IMR-90 (cell line): Measurements from ENCODE around the gene COG2. TPM values are rescaled to one million over a fixed set of nuclear protein-coding genes. Genes with fewer than 3 reads are reported as not detected.
"Not testable (repeated sequence)": the region's sequence is repeated elsewhere in the genome, so short reads cannot be mapped to it uniquely, and the experiment has no call there.

Experiments used
- ATAC-seq: fragments of 200-7000 bp; cut with Tn5 transposase; 2 replicates; pipeline ENCODE4 v1.9.1; 2020; ENCODE audit warnings: low read depth, mild to moderate bottlenecking, moderate library complexity
- BruUV-seq: library from RNA; stranded (reverse); fragments of 400-500 nt; replicated peaks from 2 replicates; lab custom pipeline; 2021; lab: Mats Ljungman, UMichigan
- CTCF ChIA-PET: fragments of 300-600 bp; formaldehyde crosslinking; extraction: SDS; loops from one replicate; lab custom pipeline; 2021; ENCODE audit warnings: antibody characterized with exemption; lab: Yijun Ruan, JAX
- POLR2A ChIA-PET: fragments of 300-600 bp; sonication (Branson Sonifier 250); formaldehyde crosslinking; loops from one replicate; lab custom pipeline; 2022; ENCODE audit warnings: antibody characterized with exemption; ENCODE audit not compliant: unreplicated experiment; lab: Charles Lee
- DNase-seq: peaks from one replicate; pipeline ENCODE4 v3.0.0; 2013
- H2AFZ ChIP-seq: replicated peaks from 2 replicates; pipeline ENCODE3; 2013; ENCODE audit warnings: low read length, mild to moderate bottlenecking; ENCODE audit not compliant: poor library complexity
- H2AK5ac ChIP-seq: 2 replicates; pipeline ENCODE4 v1.6.1; 2013; ENCODE audit warnings: low read depth, low read length, inconsistent platforms
- H2AK9ac ChIP-seq: replicated peaks from 2 replicates; pipeline ENCODE3; 2013; ENCODE audit warnings: mild to moderate bottlenecking, low read depth, low read length, moderate library complexity; ENCODE audit not compliant: poor library complexity
- H2BK120ac ChIP-seq: 2 replicates; pipeline ENCODE4 v1.6.1; 2013; ENCODE audit warnings: low read depth, low read length, inconsistent platforms
- H2BK15ac ChIP-seq: 3 replicates; pipeline ENCODE4 v1.6.1; 2013; ENCODE audit warnings: low read depth, low read length, inconsistent platforms
- H2BK20ac ChIP-seq: 2 replicates; pipeline ENCODE4 v1.6.1; 2013; ENCODE audit warnings: low read depth, mild to moderate bottlenecking, inconsistent platforms, low read length, moderate library complexity
- H2BK5ac ChIP-seq: 2 replicates; pipeline ENCODE4 v1.6.1; 2013; ENCODE audit warnings: mild to moderate bottlenecking, low read depth, low read length, inconsistent platforms; ENCODE audit not compliant: poor library complexity, severe bottlenecking
- H3K14ac ChIP-seq: replicated peaks from 2 replicates; pipeline ENCODE4 v1.6.1; 2013; ENCODE audit warnings: low read depth, low read length, inconsistent platforms
- H3K18ac ChIP-seq: 2 replicates; pipeline ENCODE4 v1.6.1; 2013; ENCODE audit warnings: low read depth, low read length, control low read depth
- H3K23ac ChIP-seq: 2 replicates; pipeline ENCODE4 v1.6.1; 2013; ENCODE audit warnings: low read depth, low read length, inconsistent platforms
- H3K27ac ChIP-seq: 2 replicates; pipeline ENCODE4 v1.5.1; 2013; ENCODE audit warnings: mild to moderate bottlenecking, control low read depth, low read length; ENCODE audit not compliant: insufficient read depth
- H3K27me3 ChIP-seq: 2 replicates; pipeline ENCODE4 v1.6.1; 2013; ENCODE audit warnings: low read length; ENCODE audit not compliant: control insufficient read depth, insufficient read depth
- H3K36me3 ChIP-seq: 2 replicates; pipeline ENCODE4 v1.6.1; 2013; ENCODE audit warnings: low read length, mixed read lengths; ENCODE audit not compliant: control insufficient read depth, insufficient read depth
- H3K4ac ChIP-seq: 2 replicates; pipeline ENCODE4 v1.6.1; 2013; ENCODE audit warnings: low read depth, low read length, inconsistent platforms
- H3K4me1 ChIP-seq: 2 replicates; pipeline ENCODE4 v1.6.1; 2013; ENCODE audit warnings: low read length, mixed read lengths; ENCODE audit not compliant: control insufficient read depth, insufficient read depth
- H3K4me2 ChIP-seq: 2 replicates; pipeline ENCODE4 v1.6.1; 2013; ENCODE audit warnings: low read depth, mild to moderate bottlenecking, control low read depth, low read length, moderate library complexity
- H3K4me3 ChIP-seq: 2 replicates; pipeline ENCODE4 v1.5.1; 2013; ENCODE audit warnings: low read depth, mild to moderate bottlenecking, control low read depth, low read length, moderate library complexity; ENCODE audit not compliant: insufficient read depth
- H3K56ac ChIP-seq: 2 replicates; pipeline ENCODE4 v1.6.1; 2013; ENCODE audit warnings: low read length, inconsistent platforms; ENCODE audit not compliant: insufficient read depth; ENCODE audit errors: extremely low read depth
- H3K79me1 ChIP-seq, 2 experiments: 2 replicates each; pipeline ENCODE4 v1.6.1; 2013; ENCODE audit warnings: low read length in 2 of 2, inconsistent platforms in 1 of 2, low read depth in 1 of 2
- H3K9ac ChIP-seq: 2 replicates; pipeline ENCODE4 v1.6.1; 2013; ENCODE audit warnings: low read depth, low read length, control low read depth
- H3K9me1 ChIP-seq: 2 replicates; pipeline ENCODE4 v1.6.1; 2013; ENCODE audit warnings: low read length, inconsistent platforms; ENCODE audit not compliant: insufficient read depth
- H3K9me3 ChIP-seq: 2 replicates; pipeline ENCODE4 v1.6.1; 2013; ENCODE audit warnings: low read length; ENCODE audit not compliant: control insufficient read depth, insufficient read depth
- H4K20me1 ChIP-seq: 2 replicates; pipeline ENCODE4 v1.6.1; 2013; ENCODE audit warnings: low read length, inconsistent platforms; ENCODE audit not compliant: insufficient read depth
- H4K5ac ChIP-seq: 2 replicates; pipeline ENCODE4 v1.6.1; 2013; ENCODE audit warnings: mild to moderate bottlenecking, low read depth, low read length, control low read depth
- H4K8ac ChIP-seq, 2 experiments: 2 replicates each; pipeline ENCODE4 v1.6.1; 2013; ENCODE audit warnings: low read depth in 2 of 2, low read length in 2 of 2, control low read depth in 1 of 2, inconsistent platforms in 1 of 2
- H4K91ac ChIP-seq: 2 replicates; pipeline ENCODE4 v1.6.1; 2013; ENCODE audit warnings: low read depth, low read length, inconsistent platforms; ENCODE audit not compliant: insufficient read depth
- CEBPB ChIP-seq: IDR thresholded peaks from 2 replicates; pipeline ENCODE4 v1.6.1; 2012; ENCODE audit warnings: low read depth, low read length, improper control_type of control experiment
- CTCF ChIP-seq: conservative IDR thresholded peaks from 2 replicates; pipeline ENCODE4 v1.5.1; 2012; ENCODE audit warnings: mild to moderate bottlenecking, low read depth, low read length, improper control_type of control experiment
- MXI1 ChIP-seq: IDR thresholded peaks from 2 replicates; pipeline ENCODE4 v1.6.1; 2012; ENCODE audit warnings: low read depth, mild to moderate bottlenecking, low read length, moderate library complexity, borderline replicate concordance
- NFE2L2 ChIP-seq: fragments of 150-350 bp; IDR thresholded peaks from 2 replicates; pipeline ENCODE4 v1.6.1; 2016; ENCODE audit warnings: low read depth, mild to moderate bottlenecking, low read length
- POLR2A ChIP-seq: IDR thresholded peaks from 2 replicates; pipeline ENCODE4 v1.6.1; 2012; ENCODE audit warnings: mild to moderate bottlenecking, low read depth, low read length
- SMC3 ChIP-seq: fragments of 150-350 bp; IDR thresholded peaks from 2 replicates; pipeline ENCODE4 v1.6.1; 2016; ENCODE audit warnings: low read depth, mild to moderate bottlenecking, antibody characterized with exemption, low read length, moderate library complexity
- WGBS, 2 experiments: methylation state at CpG; one replicate each; pipeline versions ENCODE4 v1.1.5 to v1.1.7; 2013; ENCODE audit warnings: missing lambda C conversion rate in 2 of 2; ENCODE audit not compliant: insufficient read length in 1 of 2; ENCODE audit errors: extremely low coverage in 2 of 2; 5-methylcytosine and 5-hydroxymethylcytosine counted together
- dilution Hi-C: fragments of 300-500 bp; cut with HindIII; formaldehyde crosslinking; loops from one replicate; pipeline ENCODE4 v1.14.3; 2018; ENCODE audit warnings: low sequenced_read_pairs; ENCODE audit not compliant: unreplicated experiment
- in situ Hi-C: fragments of 300-500 bp; cut with MboI; formaldehyde crosslinking; loops from 3 replicates; pipeline ENCODE4 v1.14.3; 2019; ENCODE audit warnings: low sequenced_read_pairs, inconsistent platforms, mixed read lengths
- intact Hi-C: fragments of 100-400 bp; cut with micrococcal nuclease; formaldehyde crosslinking; loops from 2 replicates; pipeline ENCODE4 v1.10.0; 2022
- polyA plus RNA-seq, 3 experiments: library from polyadenylated mRNA; depleted of rRNA; stranded (reverse); fragments of >200 nt; gene quantifications; 2 replicates each; pipeline ENCODE4 v1.2.3, GENCODE V29; 2012; ENCODE audit warnings: low replicate concordance in 1 of 3
- total RNA-seq: library from RNA; depleted of rRNA; stranded (reverse); fragments of >200 nt; gene quantifications from 2 replicates; pipeline ENCODE4 v1.2.3, GENCODE V29; 2012

The COG2 gene
- total and polyA plus RNA-seq, 2 of the 4 experiments (the other 2 are of a cell fraction) = 9.1 to 16.7 TPM

GRCh38 chr1:230715510-230715909 is 73.2 kb downstream of the COG2 start:
- Histone ChIP-seq H3K36me3 (no peaks in the 10 kb centered on the region), H4K8ac (no peak overlapping the region), H2AK5ac (no peak overlapping the region), H2BK20ac (no peak overlapping the region), H4K20me1 (no peaks in the 10 kb centered on the region), H2BK120ac (no peak overlapping the region), H2AK9ac (no peak overlapping the region), H3K9me3 (no peaks in the 10 kb centered on the region), H2BK15ac (no peak overlapping the region), H4K91ac (no peak overlapping the region), H3K23ac (no peak overlapping the region), H3K4me3 (no peak overlapping the region), H3K4ac (no peak overlapping the region), H3K14ac (no peak overlapping the region), H3K56ac (no peak overlapping the region), H3K9ac (no peak overlapping the region), H2AFZ (no peak overlapping the region), H3K4me1 (peaks cover 11% of the 10 kb centered on the region), H3K27me3 (0 out of 2 replicates have a peak, but pooled peaks cover 2% of the 10 kb centered on the region), H2BK5ac (no peak overlapping the region), H4K5ac (no peak overlapping the region), H3K18ac (no peak overlapping the region), H3K4me2 (no peak overlapping the region), H3K79me1 (no peaks in the 10 kb centered on the region), H3K9me1 (peaks cover 4% of the 10 kb centered on the region; the same call in 1 of the 2 replicates), H3K27ac (no peak overlapping the region)
- in situ Hi-C loops (no loop called here), dilution Hi-C loops (no loop called here), intact Hi-C loops (no loop called here)
- CTCF ChIA-PET = no interaction called here
- POLR2A ChIA-PET = no interaction called here
- no CpG with 5 or more reads among the region's 3 CpGs for WGBS, 2 experiments
- DNase-seq (no peak), ATAC-seq (no peak)
- BruUV-seq = no TSS peak
- TF ChIP-seq POLR2A (no peak), CEBPB (no peak), CTCF (no peak), SMC3 (no peak), MXI1 (no peak), NFE2L2 (no peak)

GRCh38 chr1:230716453-230716852 is 74.2 kb downstream of the COG2 start:
- peaks cover 11% of the 10 kb centered on the region for H3K4me1 ChIP-seq
- ATAC-seq, H3K27me3 ChIP-seq, H3K56ac ChIP-seq, H3K4ac ChIP-seq, H3K4me3 ChIP-seq, H3K18ac ChIP-seq, H2BK15ac ChIP-seq, H2BK20ac ChIP-seq, H4K20me1 ChIP-seq, H3K4me2 ChIP-seq, H3K23ac ChIP-seq, CTCF ChIA-PET, dilution Hi-C loops, H4K8ac ChIP-seq, H2AFZ ChIP-seq, H2AK5ac ChIP-seq, in situ Hi-C loops, POLR2A ChIA-PET, DNase-seq, H3K9me3 ChIP-seq, H3K14ac ChIP-seq, H3K9ac ChIP-seq, H2AK9ac ChIP-seq, H3K9me1 ChIP-seq, intact Hi-C loops, H4K5ac ChIP-seq, BruUV-seq, H3K36me3 ChIP-seq, H2BK120ac ChIP-seq, H3K27ac ChIP-seq, H2BK5ac ChIP-seq, H3K79me1 ChIP-seq, H4K91ac ChIP-seq: not testable (repeated sequence)
- no CpG with 5 or more reads among the region's 3 CpGs for WGBS, 2 experiments
